NOMO-1 treated with DMSO at 0.1 percent for 48 hours (cell line): ENCODE results near the gene AHR.

Experiments
- DNase-seq: peaks from one replicate; lab custom pipeline; 2025; ENCODE audit not compliant: unreplicated experiment; lab: John Stamatoyannopoulos, UW

The AHR gene

GRCh38 chr7:17302575-17303142 lies 4.2 kb downstream of the AHR start:
- peak; percentile 58 for DNase-seq

GRCh38 chr7:17304926-17305325 lies 6.5 kb downstream of the AHR start:
- DNase-seq = peak; percentile 22

GRCh38 chr7:17305387-17306171 lies 7.1 kb downstream of the AHR start:
- no peak for DNase-seq

- DNase-seq = no peak
These were observed 8.5 kb downstream of the AHR start for GRCh38 chr7:17307000-17307399.

GRCh38 chr7:17307558-17307957 lies 9.1 kb downstream of the AHR start:
- DNase-seq = no peak

GRCh38 chr7:17307969-17308648 lies 9.7 kb downstream of the AHR start:
- no peak for DNase-seq

GRCh38 chr7:17311194-17311593 lies 12.7 kb downstream of the AHR start:
- no peak for DNase-seq

GRCh38 chr7:17311952-17312351 lies 13.5 kb downstream of the AHR start:
- no peak for DNase-seq

GRCh38 chr7:17312641-17313040 lies 14.2 kb downstream of the AHR start:
- DNase-seq = no peak

- DNase-seq = no peak
These were observed 14.7 kb downstream of the AHR start for GRCh38 chr7:17313194-17313593.

GRCh38 chr7:17315974-17316373 lies 17.5 kb downstream of the AHR start:
- no peak for DNase-seq

GRCh38 chr7:17318146-17318545 lies 19.7 kb downstream of the AHR start:
- no peak for DNase-seq

- DNase-seq = no peak
These were observed 21.0 kb downstream of the AHR start for GRCh38 chr7:17319164-17320101.

GRCh38 chr7:17320102-17320497 lies 21.6 kb downstream of the AHR start:
- no peak for DNase-seq

- no peak for DNase-seq
These were observed 22.2 kb downstream of the AHR start for GRCh38 chr7:17320657-17321056.

- no peak for DNase-seq
These were observed 26.9 kb downstream of the AHR start for GRCh38 chr7:17325364-17325763.

- no peak for DNase-seq
These were observed 27.9 kb downstream of the AHR start for GRCh38 chr7:17326378-17326777.

GRCh38 chr7:17328641-17329040 lies 30.2 kb downstream of the AHR start:
- DNase-seq = no peak

GRCh38 chr7:17329440-17329839 lies 31.0 kb downstream of the AHR start:
- DNase-seq = no peak

- no peak for DNase-seq
These were observed 33.5 kb downstream of the AHR start for GRCh38 chr7:17331891-17332501.

- no peak for DNase-seq
These were observed 34.8 kb downstream of the AHR start for GRCh38 chr7:17333221-17333620.
